CD1c-positive myeloid dendritic cell (primary cell): ENCODE data around the gene BNIP2.
"Not testable (repeated sequence)": the region's sequence is repeated elsewhere in the genome, so short reads cannot be mapped to it uniquely, and the experiment has no call there.

Experiments
- DNase-seq: peaks from one replicate; pipeline ENCODE4 v3.0.0-alpha.2; 2016; ENCODE audit errors: extremely low spot score

The BNIP2 gene

GRCh38 chr15:59687836-59688235 lies 1.3 kb downstream of the BNIP2 start:
- peak; percentile 84 for DNase-seq

GRCh38 chr15:59686389-59686788 lies 2.7 kb downstream of the BNIP2 start:
- peak; percentile 89 for DNase-seq

- DNase-seq = peak; percentile 68
Measured at GRCh38 chr15:59685737-59686297, 3.3 kb downstream of the BNIP2 start.

- DNase-seq = no peak
Measured at GRCh38 chr15:59680870-59681269, 8.2 kb downstream of the BNIP2 start.

- DNase-seq = no peak
Measured at GRCh38 chr15:59680346-59680745, 8.8 kb downstream of the BNIP2 start.

GRCh38 chr15:59678620-59679019 lies 10.5 kb downstream of the BNIP2 start:
- no peak for DNase-seq

- DNase-seq = no peak
Measured at GRCh38 chr15:59678172-59678571, 10.9 kb downstream of the BNIP2 start.

GRCh38 chr15:59676565-59676964 lies 12.6 kb downstream of the BNIP2 start:
- DNase-seq = no peak

GRCh38 chr15:59674361-59674877 lies 14.7 kb downstream of the BNIP2 start:
- no peak for DNase-seq

- no peak for DNase-seq
Measured at GRCh38 chr15:59668556-59668955, 20.6 kb downstream of the BNIP2 start.

GRCh38 chr15:59662260-59662659 lies 26.9 kb downstream of the BNIP2 start:
- DNase-seq = no peak

- no peak for DNase-seq
Measured at GRCh38 chr15:59659366-59659765, 29.8 kb downstream of the BNIP2 start.

GRCh38 chr15:59657635-59658125 lies 31.4 kb downstream of the BNIP2 start:
- no peak for DNase-seq

GRCh38 chr15:59656897-59657634 lies 32.1 kb downstream of the BNIP2 start, which contains the start of gene GTF2A2:
GTF2A2 (minus strand) TSS chr15:59657515; CDS start chr15:59652277, 5,238 bp downstream.
- DNase-seq = peak; percentile 98

- DNase-seq = peak; percentile 87
Measured at GRCh38 chr15:59654046-59654445, 35.1 kb downstream of the BNIP2 start.

- DNase-seq = no peak
Measured at GRCh38 chr15:59649603-59650002, 39.5 kb downstream of the BNIP2 start.

- DNase-seq = no peak
Measured at GRCh38 chr15:59647085-59647484, 42.0 kb downstream of the BNIP2 start.

- DNase-seq = no peak
Measured at GRCh38 chr15:59646277-59646676, 42.8 kb downstream of the BNIP2 start.

GRCh38 chr15:59645812-59646211 lies 43.3 kb downstream of the BNIP2 start:
- not testable (repeated sequence) for DNase-seq

- DNase-seq = no peak
Measured at GRCh38 chr15:59644756-59645155, 44.4 kb downstream of the BNIP2 start.

GRCh38 chr15:59642351-59642750 lies 46.8 kb downstream of the BNIP2 start:
- no peak for DNase-seq

GRCh38 chr15:59637507-59637906 lies 51.6 kb downstream of the BNIP2 start:
- not testable (repeated sequence) for DNase-seq

GRCh38 chr15:59636184-59636583 lies 52.9 kb downstream of the BNIP2 start:
- DNase-seq = no peak
